T-helper 1 cell (primary cell): ENCODE data around the gene DNAJC27.

Experiments used
- DNase-seq, 5 donors: peaks; one replicate each; pipeline ENCODE4 v3.0.0-alpha.2; 2012 to 2020

The DNAJC27 gene

GRCh38 chr2:24925815-24926214, 45.9 kb downstream of the DNAJC27 start:
- no peak for DNase-seq

- DNase-seq, result no peak
These were observed 47.0 kb downstream of the DNAJC27 start for GRCh38 chr2:24924732-24925131.

- no peak for DNase-seq
These were observed 47.5 kb downstream of the DNAJC27 start for GRCh38 chr2:24924266-24924665.

GRCh38 chr2:24923106-24923505, 48.6 kb downstream of the DNAJC27 start:
- DNase-seq, result no peak

GRCh38 chr2:24922556-24922955, 49.2 kb downstream of the DNAJC27 start:
- DNase-seq, result no peak

- peak in 1 of 5 donors; percentile 7 for DNase-seq
These were observed 50.8 kb downstream of the DNAJC27 start for GRCh38 chr2:24920809-24921441.

GRCh38 chr2:24920098-24920808, 51.5 kb downstream of the DNAJC27 start, which contains the start of gene ADCY3:
TSS of gene ADCY3 (minus strand) at chr2:24920237. CDS start at chr2:24918987, 1,250 bp downstream.
- peak; percentile 43 to 64 (median 55) for DNase-seq

- DNase-seq, result peak in 1 of 5 donors; percentile 17
These were observed 52.2 kb downstream of the DNAJC27 start for GRCh38 chr2:24919506-24920097.

GRCh38 chr2:24919037-24919505, 52.7 kb downstream of the DNAJC27 start:
- peak; percentile 48 to 65 (median 57) for DNase-seq

- DNase-seq, result no peak
These were observed 53.3 kb downstream of the DNAJC27 start for GRCh38 chr2:24918326-24919036.

- no peak for DNase-seq
These were observed 53.9 kb downstream of the DNAJC27 start for GRCh38 chr2:24917731-24918325.

GRCh38 chr2:24917086-24917485, 54.7 kb downstream of the DNAJC27 start:
- no peak for DNase-seq

GRCh38 chr2:24915796-24916195, 56.0 kb downstream of the DNAJC27 start:
- DNase-seq, result no peak

GRCh38 chr2:24915175-24915574, 56.6 kb downstream of the DNAJC27 start:
- no peak for DNase-seq

GRCh38 chr2:24914713-24915112, 57.0 kb downstream of the DNAJC27 start:
- no peak for DNase-seq

GRCh38 chr2:24913911-24914310, 57.8 kb downstream of the DNAJC27 start:
- no peak for DNase-seq

GRCh38 chr2:24912986-24913385, 58.8 kb downstream of the DNAJC27 start:
- DNase-seq, result no peak

- no peak for DNase-seq
These were observed 59.2 kb downstream of the DNAJC27 start for GRCh38 chr2:24912523-24912922.

- no peak for DNase-seq
These were observed 61.5 kb downstream of the DNAJC27 start for GRCh38 chr2:24910245-24910644.

GRCh38 chr2:24909555-24910177, 62.1 kb downstream of the DNAJC27 start:
- no peak for DNase-seq

GRCh38 chr2:24908461-24908901, 63.3 kb downstream of the DNAJC27 start:
- DNase-seq, result no peak

- no peak for DNase-seq
These were observed 64.6 kb downstream of the DNAJC27 start for GRCh38 chr2:24907116-24907515.
